A549 (cell line): Measurements from ENCODE around the gene UBE2E2. TPM values are rescaled to one million over a fixed set of nuclear protein-coding genes. Genes with fewer than 3 reads are reported as not detected.

Experiments used
- ATAC-seq, 2 experiments: fragments of 200-7000 bp in 1 of 2; fragments of >200 bp in 1 of 2; cut with Nextera tagmentation in 1 of 2; cut with Tn5 transposase in 1 of 2; 3 replicates each; pipeline versions ENCODE4 v1.8.0 to v1.9.1; 2018 to 2020; ENCODE audit warnings: mild to moderate bottlenecking in 1 of 2, moderate library complexity in 1 of 2
- CTCF ChIA-PET: fragments of 300-600 bp; sonication (Branson Sonifier 250); formaldehyde crosslinking; extraction: SDS; loops from one replicate; lab custom pipeline; 2021; ENCODE audit warnings: antibody characterized with exemption, inconsistent platforms; lab: Yijun Ruan, JAX
- POLR2A ChIA-PET: fragments of 350-600 bp; formaldehyde crosslinking; extraction: SDS; loops from one replicate; lab custom pipeline; 2021; ENCODE audit warnings: antibody characterized with exemption, inconsistent platforms; lab: Yijun Ruan, JAX
- DNase-seq, 2 experiments: peaks; one replicate each; pipeline versions ENCODE4 v3.0.0 to v3.0.0-alpha.2; 2011 to 2016; ENCODE audit warnings: low read depth in 1 of 2, low spot score in 1 of 2
- FAIRE-seq: peaks from 2 replicates; lab custom pipeline; 2011; peaks lifted over from hg19 to GRCh38; lab: Jason Lieb, UNC
- H3K27ac ChIP-seq, 2 experiments: fragments of >200 bp; sonication (Bioruptor Twin); formaldehyde crosslinking; 3 replicates each; pipeline ENCODE4 v1.5.1; 2016 to 2017
- H3K4me1 ChIP-seq: fragments of >200 bp; sonication (Bioruptor Twin); formaldehyde crosslinking; 3 replicates; pipeline ENCODE4 v1.6.1; 2016
- H3K4me2 ChIP-seq: fragments of >200 bp; sonication (Bioruptor Twin); formaldehyde crosslinking; 3 replicates; pipeline ENCODE4 v1.6.1; 2016
- H3K4me3 ChIP-seq: fragments of >200 bp; sonication (Bioruptor Twin); formaldehyde crosslinking; 3 replicates; pipeline ENCODE4 v1.5.1; 2016
- H3K9me3 ChIP-seq: fragments of >200 bp; sonication (Bioruptor Twin); formaldehyde crosslinking; 3 replicates; pipeline ENCODE4 v1.6.1; 2016
- BHLHE40 ChIP-seq: IDR thresholded peaks from 2 replicates; pipeline ENCODE4 v1.6.1; 2012; ENCODE audit warnings: low read depth, low read length, inconsistent platforms
- CBX8 ChIP-seq: fragments of 200-600 bp; sonication (generic); IDR thresholded peaks from 2 replicates; pipeline ENCODE4 v1.6.1; 2016
- CHD2 ChIP-seq: fragments of 150-350 bp; IDR thresholded peaks from 2 replicates; pipeline ENCODE4 v1.6.1; 2014; ENCODE audit warnings: low read length; ENCODE audit not compliant: partially characterized antibody
- FOSB ChIP-seq: fragments of 250-450 bp; sonication (Bioruptor Pico); IDR thresholded peaks from 2 replicates; pipeline ENCODE4 v1.5.0; 2020; ENCODE audit warnings: mild to moderate bottlenecking, moderate library complexity
- FOSL2 ChIP-seq, 2 experiments: fragments of 450-650 bp in 1 of 2; fragments of >200 bp in 1 of 2; sonication (Bioruptor Twin) in 1 of 2; formaldehyde crosslinking; IDR thresholded peaks; 2 replicates each; pipeline versions ENCODE4 v1.5.0 to v1.6.1; 2016 to 2020; ENCODE audit warnings: mild to moderate bottlenecking in 1 of 2, moderate library complexity in 1 of 2
- GATA3 ChIP-seq: IDR thresholded peaks from 2 replicates; pipeline ENCODE4 v1.6.1; 2012; ENCODE audit warnings: borderline replicate concordance
- HEYL ChIP-seq: fragments of 250-450 bp; sonication (Bioruptor Pico); IDR thresholded peaks from 2 replicates; pipeline ENCODE4 v1.8.0; 2021; ENCODE audit warnings: mild to moderate bottlenecking, moderate library complexity
- HOXA7 ChIP-seq: fragments of 250-450 bp; sonication (Bioruptor Pico); IDR thresholded peaks from 2 replicates; pipeline ENCODE4 v1.5.0; 2020; ENCODE audit warnings: mild to moderate bottlenecking, moderate library complexity
- JUN ChIP-seq, 2 experiments: fragments of >200 bp; sonication (Bioruptor Twin); formaldehyde crosslinking; IDR thresholded peaks; 2 replicates in 1 of 2; 3 replicates in 1 of 2; pipeline ENCODE4 v1.6.1; 2016 to 2017
- MYC ChIP-seq: IDR thresholded peaks from 2 replicates; pipeline ENCODE4 v1.6.1; 2012; ENCODE audit warnings: mild to moderate bottlenecking, inconsistent platforms, low read length, improper control_type of control experiment, borderline replicate concordance
- NPAS2 ChIP-seq: fragments of 250-450 bp; sonication (Bioruptor Pico); IDR thresholded peaks from 2 replicates; pipeline ENCODE4 v1.8.0; 2022; ENCODE audit warnings: mild to moderate bottlenecking, moderate library complexity, borderline replicate concordance
- POLR2A ChIP-seq: IDR thresholded peaks from 2 replicates; pipeline ENCODE4 v1.6.1; 2012; ENCODE audit warnings: mild to moderate bottlenecking, low read length
- RAD21 ChIP-seq, 2 experiments: fragments of >200 bp in 1 of 2; sonication (Bioruptor Twin) in 1 of 2; formaldehyde crosslinking in 1 of 2; IDR thresholded peaks in 1 of 2; conservative IDR thresholded peaks in 1 of 2; 2 replicates in 1 of 2; 3 replicates in 1 of 2; pipeline ENCODE4 v1.6.1; 2012 to 2018; ENCODE audit warnings: inconsistent platforms in 1 of 2
- RARB ChIP-seq: fragments of 250-450 bp; sonication (Bioruptor Pico); IDR thresholded peaks from 2 replicates; pipeline ENCODE4 v1.8.0; 2021; ENCODE audit warnings: mild to moderate bottlenecking, moderate library complexity
- RFX5 ChIP-seq: fragments of 450-650 bp; IDR thresholded peaks from 2 replicates; pipeline ENCODE4 v1.7.1; 2014; ENCODE audit warnings: antibody characterized with exemption, mild to moderate bottlenecking, moderate library complexity
- RNF2 ChIP-seq: fragments of 200-600 bp; sonication (generic); IDR thresholded peaks from 2 replicates; pipeline ENCODE4 v1.6.1; 2016; ENCODE audit warnings: low read depth, mild to moderate bottlenecking, antibody characterized with exemption, moderate library complexity, borderline replicate concordance
- TP53 ChIP-seq: fragments of 250-450 bp; sonication (Bioruptor Pico); IDR thresholded peaks from 2 replicates; pipeline ENCODE4 v1.5.0; 2021; ENCODE audit warnings: mild to moderate bottlenecking, moderate library complexity
- ZC3H11A ChIP-seq: fragments of 450-650 bp; IDR thresholded peaks from 2 replicates; pipeline ENCODE4 v1.6.1; 2014; ENCODE audit warnings: antibody characterized with exemption, mild to moderate bottlenecking
- ZNF302 ChIP-seq: fragments of 250-450 bp; sonication (Bioruptor Pico); IDR thresholded peaks from 2 replicates; pipeline ENCODE4 v1.9.0; 2021; ENCODE audit warnings: inconsistent platforms, mild to moderate bottlenecking, moderate library complexity
- ZSCAN20 ChIP-seq: fragments of 250-450 bp; sonication (Bioruptor Pico); IDR thresholded peaks from 2 replicates; pipeline ENCODE4 v1.8.0; 2022; ENCODE audit warnings: mild to moderate bottlenecking, moderate library complexity
- WGBS: methylation state at CpG from one replicate; pipeline ENCODE4 v1.1.6; 2017; ENCODE audit errors: missing lambda C conversion rate; 5-methylcytosine and 5-hydroxymethylcytosine counted together
- polyA plus RNA-seq, 4 experiments: library from polyadenylated mRNA; depleted of rRNA in 3 of 4; stranded (reverse); fragments of >200 nt; fragmentation: RNase III in 1 of 4; extraction: RNeasy Plus Mini Kit Qiagen cat#74134 plus additional on column Dnase treatment in 1 of 4; gene quantifications; 2 replicates in 3 of 4; 3 replicates in 1 of 4; pipeline ENCODE4 v1.2.3, GENCODE V29; 2011 to 2017
- TF ChIP-seq, protein P1 (sequence below): fragments of 150-350 bp; IDR thresholded peaks from 2 replicates; pipeline ENCODE4 v1.6.1; 2014; ENCODE audit warnings: low read depth, mild to moderate bottlenecking, low read length
- TF ChIP-seq, protein P2 (sequence below): fragments of 250-450 bp; sonication (Bioruptor Pico); IDR thresholded peaks from 2 replicates; pipeline ENCODE4 v1.5.0; 2020; ENCODE audit warnings: low read depth, mild to moderate bottlenecking, moderate library complexity
- TF ChIP-seq, protein P3 (sequence below): fragments of >200 bp; sonication (Bioruptor Twin); formaldehyde crosslinking; IDR thresholded peaks from 3 replicates; pipeline ENCODE4 v1.6.1; 2016
- TF ChIP-seq, protein P4 (sequence below): fragments of >200 bp; sonication (Bioruptor Twin); formaldehyde crosslinking; IDR thresholded peaks from 3 replicates; pipeline ENCODE4 v1.5.1; 2016
- TF ChIP-seq, protein P5 (sequence below): IDR thresholded peaks from 2 replicates; pipeline ENCODE4 v1.6.1; 2012
- TF ChIP-seq, protein P6 (sequence below): IDR thresholded peaks from 2 replicates; pipeline ENCODE4 v1.6.1; 2012; ENCODE audit warnings: low read depth, borderline replicate concordance

The UBE2E2 gene
- polyA plus RNA-seq, 2 of the 4 experiments (the other 2 are of a cell fraction) = 28.3 to 56.1 TPM

DNA sequence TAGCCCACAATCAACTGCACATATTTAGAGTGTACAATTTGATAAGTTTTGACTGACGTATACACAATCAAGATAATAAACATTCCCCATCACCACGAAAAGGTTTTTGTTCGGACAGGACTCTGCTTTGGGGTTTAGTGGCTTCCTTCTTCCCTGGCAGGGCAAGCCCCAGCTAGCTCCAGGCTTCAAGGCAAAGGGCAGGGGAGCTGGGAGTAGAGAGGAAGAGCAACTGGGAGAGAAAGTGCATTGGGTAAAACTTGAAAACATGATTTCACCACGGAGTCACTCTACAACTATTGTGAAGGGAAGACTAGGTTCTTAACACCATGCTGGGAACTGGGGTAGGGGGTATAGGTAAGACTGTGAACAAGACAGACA, 417.5 kb downstream of the UBE2E2 start:
- ATAC-seq = no peak
- H3K4me1 ChIP-seq = no peaks in the 10 kb centered on the region
- TF ChIP-seq ZNF302 (CRISPR knock-in tag) (no peak), HEYL (CRISPR knock-in tag) (no peak), GATA3 (no peak), RNF2 (no peak), RFX5 (no peak), MYC (no peak), JUN (IDR thresholded peaks at IDR 0.05) (no peak), CHD2 (no peak), HOXA7 (no peak), ZC3H11A (no peak), CBX8 (no peak), FOSL2 (IDR thresholded peaks at IDR 0.05) (no peak), FOSL2 (CRISPR knock-in tag; IDR thresholded peaks at IDR 0.05) (no peak)
- TF ChIP-seq, protein P1, sequence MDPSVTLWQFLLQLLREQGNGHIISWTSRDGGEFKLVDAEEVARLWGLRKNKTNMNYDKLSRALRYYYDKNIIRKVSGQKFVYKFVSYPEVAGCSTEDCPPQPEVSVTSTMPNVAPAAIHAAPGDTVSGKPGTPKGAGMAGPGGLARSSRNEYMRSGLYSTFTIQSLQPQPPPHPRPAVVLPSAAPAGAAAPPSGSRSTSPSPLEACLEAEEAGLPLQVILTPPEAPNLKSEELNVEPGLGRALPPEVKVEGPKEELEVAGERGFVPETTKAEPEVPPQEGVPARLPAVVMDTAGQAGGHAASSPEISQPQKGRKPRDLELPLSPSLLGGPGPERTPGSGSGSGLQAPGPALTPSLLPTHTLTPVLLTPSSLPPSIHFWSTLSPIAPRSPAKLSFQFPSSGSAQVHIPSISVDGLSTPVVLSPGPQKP = no peak
- TF ChIP-seq, protein P2, sequence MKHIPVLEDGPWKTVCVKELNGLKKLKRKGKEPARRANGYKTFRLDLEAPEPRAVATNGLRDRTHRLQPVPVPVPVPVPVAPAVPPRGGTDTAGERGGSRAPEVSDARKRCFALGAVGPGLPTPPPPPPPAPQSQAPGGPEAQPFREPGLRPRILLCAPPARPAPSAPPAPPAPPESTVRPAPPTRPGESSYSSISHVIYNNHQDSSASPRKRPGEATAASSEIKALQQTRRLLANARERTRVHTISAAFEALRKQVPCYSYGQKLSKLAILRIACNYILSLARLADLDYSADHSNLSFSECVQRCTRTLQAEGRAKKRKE (CRISPR knock-in tag) = no peak
- TF ChIP-seq, protein P3, sequence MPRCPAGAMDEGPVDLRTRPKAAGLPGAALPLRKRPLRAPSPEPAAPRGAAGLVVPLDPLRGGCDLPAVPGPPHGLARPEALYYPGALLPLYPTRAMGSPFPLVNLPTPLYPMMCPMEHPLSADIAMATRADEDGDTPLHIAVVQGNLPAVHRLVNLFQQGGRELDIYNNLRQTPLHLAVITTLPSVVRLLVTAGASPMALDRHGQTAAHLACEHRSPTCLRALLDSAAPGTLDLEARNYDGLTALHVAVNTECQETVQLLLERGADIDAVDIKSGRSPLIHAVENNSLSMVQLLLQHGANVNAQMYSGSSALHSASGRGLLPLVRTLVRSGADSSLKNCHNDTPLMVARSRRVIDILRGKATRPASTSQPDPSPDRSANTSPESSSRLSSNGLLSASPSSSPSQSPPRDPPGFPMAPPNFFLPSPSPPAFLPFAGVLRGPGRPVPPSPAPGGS = no peak
- TF ChIP-seq, protein P4, sequence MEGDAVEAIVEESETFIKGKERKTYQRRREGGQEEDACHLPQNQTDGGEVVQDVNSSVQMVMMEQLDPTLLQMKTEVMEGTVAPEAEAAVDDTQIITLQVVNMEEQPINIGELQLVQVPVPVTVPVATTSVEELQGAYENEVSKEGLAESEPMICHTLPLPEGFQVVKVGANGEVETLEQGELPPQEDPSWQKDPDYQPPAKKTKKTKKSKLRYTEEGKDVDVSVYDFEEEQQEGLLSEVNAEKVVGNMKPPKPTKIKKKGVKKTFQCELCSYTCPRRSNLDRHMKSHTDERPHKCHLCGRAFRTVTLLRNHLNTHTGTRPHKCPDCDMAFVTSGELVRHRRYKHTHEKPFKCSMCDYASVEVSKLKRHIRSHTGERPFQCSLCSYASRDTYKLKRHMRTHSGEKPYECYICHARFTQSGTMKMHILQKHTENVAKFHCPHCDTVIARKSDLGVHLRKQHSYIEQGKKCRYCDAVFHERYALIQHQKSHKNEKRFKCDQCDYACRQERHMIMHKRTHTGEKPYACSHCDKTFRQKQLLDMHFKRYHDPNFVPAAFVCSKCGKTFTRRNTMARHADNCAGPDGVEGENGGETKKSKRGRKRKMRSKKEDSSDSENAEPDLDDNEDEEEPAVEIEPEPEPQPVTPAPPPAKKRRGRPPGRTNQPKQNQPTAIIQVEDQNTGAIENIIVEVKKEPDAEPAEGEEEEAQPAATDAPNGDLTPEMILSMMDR = no peak
- TF ChIP-seq, protein P5, sequence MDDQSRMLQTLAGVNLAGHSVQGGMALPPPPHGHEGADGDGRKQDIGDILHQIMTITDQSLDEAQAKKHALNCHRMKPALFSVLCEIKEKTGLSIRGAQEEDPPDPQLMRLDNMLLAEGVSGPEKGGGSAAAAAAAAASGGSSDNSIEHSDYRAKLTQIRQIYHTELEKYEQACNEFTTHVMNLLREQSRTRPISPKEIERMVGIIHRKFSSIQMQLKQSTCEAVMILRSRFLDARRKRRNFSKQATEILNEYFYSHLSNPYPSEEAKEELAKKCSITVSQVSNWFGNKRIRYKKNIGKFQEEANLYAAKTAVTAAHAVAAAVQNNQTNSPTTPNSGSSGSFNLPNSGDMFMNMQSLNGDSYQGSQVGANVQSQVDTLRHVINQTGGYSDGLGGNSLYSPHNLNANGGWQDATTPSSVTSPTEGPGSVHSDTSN = no peak
- no peak overlapping the region for H3K27ac ChIP-seq
- no peak for FAIRE-seq
- CTCF ChIA-PET = interaction anchor here (1.3 to 1.4 kb wide), 2 partner anchors 140 to 146 kb away, joined by 3 read pairs; no protein-coding TSS in a partner anchor
- no peak overlapping the region for H3K4me3 ChIP-seq
- 72% methylated on average over 4 of the region's 4 CpGs for WGBS
- no peak for DNase-seq
- peaks cover 5% of the 10 kb centered on the region; the same call in 1 of the 3 replicates for H3K9me3 ChIP-seq
- POLR2A ChIA-PET = no interaction called here
- H3K4me2 ChIP-seq = no peak overlapping the region

DNA sequence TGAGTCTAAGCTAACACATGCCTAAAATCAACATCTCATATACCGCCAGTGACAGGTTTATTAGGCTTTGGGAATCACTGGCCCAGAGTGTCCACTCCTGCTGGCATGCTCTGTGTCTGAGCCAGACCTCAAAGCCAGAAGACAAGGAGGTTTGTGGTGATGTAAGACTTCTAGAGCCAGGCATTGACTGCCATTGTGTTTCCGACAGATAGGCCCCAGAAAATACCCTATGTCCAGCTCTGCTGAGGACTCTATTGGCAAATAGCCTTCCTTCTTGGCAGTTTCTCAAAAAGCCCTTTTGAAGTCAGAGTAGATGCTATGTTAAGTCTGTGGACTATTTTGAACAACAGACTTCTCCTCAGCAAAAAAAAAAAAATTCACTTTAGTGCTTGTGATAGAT, 420.7 kb downstream of the UBE2E2 start:
- no peak for DNase-seq
- 95% methylated on average over 2 of the region's 2 CpGs for WGBS
- FAIRE-seq = no peak
- ChIA-PET POLR2A (no interaction called here), CTCF (interaction anchor here (0.5 to 0.8 kb wide), 2 partner anchors 9 to 53 kb away, joined by 3 to 5 read pairs; no protein-coding TSS in a partner anchor)
- no peak overlapping the region for H3K4me2 ChIP-seq
- TF ChIP-seq MYC (no peak), BHLHE40 (no peak), RARB (no peak), POLR2A (no peak), RAD21 (conservative IDR thresholded peaks at IDR 0.05 in 1 of 2, IDR thresholded peaks at IDR 0.05 in 1 of 2) (no peak), CHD2 (no peak), NPAS2 (no peak), HOXA7 (no peak), RNF2 (no peak), FOSB (no peak), TP53 (CRISPR knock-in tag) (no peak), ZSCAN20 (CRISPR knock-in tag) (no peak)
- TF ChIP-seq, protein P6, sequence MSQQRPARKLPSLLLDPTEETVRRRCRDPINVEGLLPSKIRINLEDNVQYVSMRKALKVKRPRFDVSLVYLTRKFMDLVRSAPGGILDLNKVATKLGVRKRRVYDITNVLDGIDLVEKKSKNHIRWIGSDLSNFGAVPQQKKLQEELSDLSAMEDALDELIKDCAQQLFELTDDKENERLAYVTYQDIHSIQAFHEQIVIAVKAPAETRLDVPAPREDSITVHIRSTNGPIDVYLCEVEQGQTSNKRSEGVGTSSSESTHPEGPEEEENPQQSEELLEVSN = no peak
- TF ChIP-seq, protein P2 (CRISPR knock-in tag) = no peak
- no peak overlapping the region for H3K27ac ChIP-seq
- H3K9me3 ChIP-seq = peaks cover 5% of the 10 kb centered on the region; the same call in 1 of the 3 replicates
- H3K4me1 ChIP-seq = peaks cover 1% of the 10 kb centered on the region; the same call in 2 of the 3 replicates
- no peak overlapping the region for H3K4me3 ChIP-seq
- no peak for ATAC-seq
